ENCODE results near the gene ZNF664.

ZNF664 gene

DNA sequence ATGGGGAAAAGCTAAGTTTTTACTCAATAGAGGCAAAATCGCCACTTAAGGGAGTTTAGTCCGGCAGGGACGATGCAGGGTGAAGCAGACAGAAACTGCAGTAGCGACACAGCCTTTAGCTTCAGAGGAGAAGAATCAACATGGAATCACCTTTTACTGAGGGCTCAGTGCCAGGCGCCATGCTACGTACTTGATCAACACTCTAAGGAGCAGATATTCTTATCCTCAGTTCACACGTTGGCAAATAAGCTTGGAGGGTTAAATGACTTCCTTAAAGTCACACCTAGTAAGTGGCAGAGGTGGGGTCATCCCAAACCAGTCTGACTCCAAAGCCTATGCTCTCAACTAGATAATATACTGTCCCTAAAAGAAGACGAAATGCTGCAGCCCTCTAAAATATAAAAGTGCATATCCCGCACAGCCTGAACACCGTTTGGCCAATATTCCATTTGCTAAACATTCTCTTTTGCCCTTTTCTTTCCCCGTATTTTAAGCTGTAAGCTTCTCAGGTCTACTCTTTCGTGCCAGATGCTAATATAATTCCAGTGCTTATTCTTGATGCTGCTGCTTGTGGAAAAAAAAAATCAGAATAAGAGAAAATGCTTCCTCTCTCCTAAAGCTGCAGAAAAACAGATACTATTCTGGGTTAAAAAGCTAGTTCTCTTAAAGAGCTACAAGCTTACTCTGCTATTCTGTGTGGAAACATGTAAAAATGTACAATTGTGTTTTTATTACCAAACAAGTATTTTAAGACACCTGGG lies 11.2 kb upstream of the ZNF664 start:
- no peak for DNase-seq
- TF ChIP-seq POLR2A (IDR thresholded peaks at IDR 0.05; ENCODE audit: low read length) (no peak), GATA1 (IDR thresholded peaks at IDR 0.05; ENCODE audit: low read depth, low read length) (no peak)

DNA sequence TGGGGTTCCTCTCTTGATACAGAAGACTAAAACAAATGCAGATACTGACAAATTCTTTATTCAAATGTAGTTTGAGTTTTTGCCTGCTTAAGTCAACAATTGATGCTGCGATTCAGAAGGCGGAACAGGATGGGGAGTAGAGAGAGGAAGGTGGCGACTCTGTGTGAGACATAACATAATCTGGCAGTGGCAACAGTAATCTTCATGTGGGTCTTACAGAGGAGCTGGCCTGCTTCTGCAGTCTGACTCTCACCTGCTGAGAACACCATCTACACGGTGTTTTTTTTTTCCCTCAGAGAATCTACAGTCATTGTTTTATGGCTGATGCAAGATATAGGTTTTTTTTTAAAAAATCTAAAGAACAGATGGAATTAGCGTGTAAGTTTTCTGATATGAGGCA lies 10.5 kb upstream of the ZNF664 start:
- TF ChIP-seq GATA1 (IDR thresholded peaks at IDR 0.05; ENCODE audit: low read depth, low read length) (no peak), POLR2A (IDR thresholded peaks at IDR 0.05; ENCODE audit: low read length) (no peak)
- no peak for DNase-seq

DNA sequence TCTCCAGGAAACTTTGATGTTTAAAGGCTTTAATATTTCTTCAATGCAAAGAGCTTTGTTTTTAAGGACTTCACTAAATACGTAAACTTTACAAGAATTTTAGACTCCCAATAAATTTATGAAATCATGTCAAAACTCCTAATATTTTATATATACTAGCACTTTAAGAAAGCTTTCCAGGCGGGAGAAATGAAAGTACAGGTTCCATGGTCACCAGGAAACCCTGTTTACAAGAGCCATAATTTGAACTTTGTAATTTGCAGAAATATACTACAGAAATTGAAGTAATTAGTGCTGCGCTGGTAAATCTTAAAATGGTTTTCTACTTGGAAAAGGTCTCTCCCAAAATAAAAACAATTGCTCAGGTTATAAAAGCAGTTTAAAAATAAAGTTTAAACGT lies 9.2 kb upstream of the ZNF664 start:
- no peak for DNase-seq
- TF ChIP-seq POLR2A (IDR thresholded peaks at IDR 0.05; ENCODE audit: low read length) (no peak), GATA1 (IDR thresholded peaks at IDR 0.05; ENCODE audit: low read depth, low read length) (no peak)

DNA sequence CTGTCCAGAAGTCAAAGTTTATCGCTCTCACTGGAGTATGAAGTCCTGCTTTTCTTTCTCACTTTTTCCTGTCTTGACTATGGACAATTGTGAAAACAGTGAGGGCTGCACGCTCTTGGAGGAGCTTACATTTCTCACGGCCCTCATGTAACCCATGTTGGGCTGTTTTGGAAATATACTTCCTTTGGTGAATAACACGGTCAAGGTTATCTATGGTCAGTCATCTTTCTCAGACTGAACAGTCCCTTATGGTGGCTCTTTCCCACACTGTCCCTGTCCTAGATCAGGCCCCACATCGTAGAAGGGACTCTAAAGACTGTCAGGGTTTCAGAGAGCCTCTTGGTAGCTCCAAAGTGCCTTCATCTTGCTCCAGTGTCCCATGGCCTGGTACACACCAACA lies 7.6 kb upstream of the ZNF664 start:
- TF ChIP-seq GATA1 (IDR thresholded peaks at IDR 0.05; ENCODE audit: low read depth, low read length) = no peak
- TF ChIP-seq POLR2A (IDR thresholded peaks at IDR 0.05; ENCODE audit: low read length) = no peak
- no peak for DNase-seq

DNA sequence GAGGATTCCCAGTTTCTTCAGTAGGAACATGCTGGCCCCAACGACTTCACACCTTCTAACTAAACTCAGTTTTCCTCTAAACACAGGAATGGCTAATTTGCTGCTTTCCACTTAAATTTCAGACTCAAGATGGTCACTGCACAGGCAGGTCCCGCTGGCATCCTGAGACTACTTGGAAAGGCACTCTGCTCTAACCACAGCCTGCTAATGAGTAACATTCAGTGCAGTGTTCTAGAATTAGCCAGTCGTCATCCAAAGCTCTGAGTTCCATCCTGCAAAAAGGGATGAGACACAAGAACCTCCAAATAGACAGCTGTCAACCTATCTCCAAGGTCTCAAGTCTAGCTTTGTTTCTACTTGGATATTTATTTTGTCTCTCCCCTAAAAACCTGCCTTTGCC lies 6.4 kb upstream of the ZNF664 start:
- no peak for TF ChIP-seq POLR2A (IDR thresholded peaks at IDR 0.05; ENCODE audit: low read length)
- no peak for TF ChIP-seq GATA1 (IDR thresholded peaks at IDR 0.05; ENCODE audit: low read depth, low read length)
- no peak for DNase-seq

DNA sequence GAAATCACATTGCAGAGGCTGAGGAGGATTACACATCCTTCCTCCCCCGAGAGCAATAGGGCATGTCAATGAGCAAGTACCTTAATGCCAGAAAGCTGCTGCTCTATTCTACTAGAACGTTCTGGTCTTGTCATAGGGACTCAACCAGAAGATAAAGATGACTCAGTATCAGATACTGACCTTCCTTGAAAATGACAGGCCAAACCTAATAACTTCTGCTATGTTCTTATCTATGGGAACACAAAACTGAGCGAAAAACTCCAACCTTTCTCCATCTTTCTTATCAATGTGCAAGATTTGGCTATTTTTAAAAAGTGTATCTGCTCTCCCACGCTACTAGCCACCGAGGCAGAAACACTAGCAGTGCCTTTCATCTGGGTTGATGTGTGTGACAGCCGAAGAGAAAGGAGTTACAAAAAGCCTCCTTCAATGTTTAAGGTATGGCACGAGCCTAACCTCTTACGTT lies 5.9 kb upstream of the ZNF664 start:
- DNase-seq = peak; percentile 55 to 71
- TF ChIP-seq POLR2A (IDR thresholded peaks at IDR 0.05; ENCODE audit: low read length) = no peak
- no peak for TF ChIP-seq GATA1 (IDR thresholded peaks at IDR 0.05; ENCODE audit: low read depth, low read length)

DNA sequence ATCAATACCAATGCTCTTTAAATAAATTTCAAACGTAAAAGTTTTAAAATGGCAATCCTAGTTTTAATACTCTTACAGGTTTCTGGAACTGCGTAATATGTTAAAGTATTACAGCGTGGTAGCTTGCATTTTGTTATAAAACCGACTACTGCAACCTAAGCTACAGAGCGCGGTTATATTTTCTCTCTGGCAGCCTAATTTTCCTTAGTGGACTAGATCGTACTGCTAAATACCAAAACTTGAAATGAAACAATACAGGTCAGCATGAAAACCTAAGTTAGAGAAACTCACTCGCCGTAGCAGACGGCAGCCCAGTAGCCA lies 1.6 kb upstream of the ZNF664 start:
- no peak for DNase-seq
- TF ChIP-seq POLR2A (IDR thresholded peaks at IDR 0.05; ENCODE audit: low read length) (no peak), GATA1 (IDR thresholded peaks at IDR 0.05; ENCODE audit: low read depth, low read length) (no peak)

DNA sequence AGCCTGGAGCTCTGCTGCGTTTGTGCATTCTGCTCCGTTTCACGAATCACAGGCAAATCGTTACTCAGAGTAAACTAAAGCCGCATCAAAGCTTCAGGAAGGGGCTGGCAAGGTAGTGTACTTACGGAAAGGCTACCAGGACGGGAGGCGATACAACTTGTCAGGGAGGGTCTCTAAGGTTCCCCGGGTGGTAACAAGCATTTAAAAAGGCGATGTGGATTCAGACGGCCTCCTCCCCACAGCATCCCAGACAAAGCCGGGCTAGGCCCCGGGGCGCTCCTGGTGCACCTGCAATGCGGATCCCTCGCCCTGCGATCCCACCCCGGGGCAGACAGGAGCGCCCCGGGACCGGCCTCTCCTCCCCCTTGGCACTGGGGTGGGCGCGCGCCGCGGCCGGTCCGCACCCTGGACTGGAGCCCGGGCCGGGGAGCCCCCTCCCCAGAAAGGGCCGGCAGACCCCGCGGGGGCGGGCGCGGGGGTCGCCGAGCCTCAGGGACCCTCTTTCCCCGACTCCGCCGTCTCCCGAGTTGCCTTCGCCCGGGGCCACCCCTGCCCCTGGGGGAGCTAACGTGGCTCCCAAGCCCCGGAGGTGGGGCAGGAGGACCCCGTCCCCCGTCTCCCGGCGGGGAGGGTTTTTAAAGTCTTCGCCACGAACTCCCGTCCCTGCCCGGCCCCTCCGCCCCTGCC lies 1.1 kb upstream of the ZNF664 start:
- peak; percentile 44 for DNase-seq
- TF ChIP-seq GATA1 (IDR thresholded peaks at IDR 0.05; ENCODE audit: low read depth, low read length) (no peak), POLR2A (IDR thresholded peaks at IDR 0.05; ENCODE audit: low read length) (no peak)

DNA sequence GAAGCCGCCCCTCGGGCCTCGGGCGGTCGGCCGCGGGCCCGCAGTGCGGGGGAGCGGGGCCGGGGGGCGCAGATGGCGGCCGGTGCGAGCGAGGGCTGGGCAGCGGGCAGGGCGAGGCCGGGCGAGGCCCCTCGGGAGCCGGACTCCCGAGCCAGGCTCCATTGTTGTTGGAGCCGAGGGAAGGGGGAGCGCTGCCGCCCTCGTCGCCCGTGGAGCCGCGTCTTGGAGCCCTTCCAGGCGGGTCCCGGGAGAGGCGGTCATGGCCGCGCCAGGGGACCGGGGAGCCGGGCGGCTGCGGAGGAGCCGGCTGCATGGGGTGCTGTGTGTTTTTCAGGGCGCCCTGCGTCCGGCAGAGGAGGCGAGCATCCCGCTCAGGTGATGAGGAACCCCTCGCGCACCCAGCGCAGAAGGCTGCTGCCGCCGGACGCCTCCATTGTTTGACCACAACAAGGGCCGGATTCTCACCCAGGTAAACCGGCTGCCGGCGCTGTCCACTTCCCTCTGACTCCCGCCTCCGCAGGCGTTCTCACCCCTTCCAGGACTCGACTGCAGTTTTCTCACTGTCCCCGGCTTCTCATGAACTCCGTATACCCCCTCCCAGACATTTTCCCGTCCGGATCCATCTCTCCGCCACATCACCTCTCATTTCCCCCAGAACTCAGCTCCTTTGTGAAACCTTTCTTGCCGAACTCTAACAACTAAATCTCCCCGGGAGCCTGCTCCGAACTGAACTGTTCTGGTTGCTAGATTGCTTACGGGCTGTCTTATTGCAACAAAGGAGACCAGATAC lies 732 bp downstream of the ZNF664 start:
- no peak for TF ChIP-seq POLR2A (IDR thresholded peaks at IDR 0.05; ENCODE audit: low read length)
- TF ChIP-seq GATA1 (IDR thresholded peaks at IDR 0.05; ENCODE audit: low read depth, low read length) = no peak
- DNase-seq = peak; percentile 41 to 60

DNA sequence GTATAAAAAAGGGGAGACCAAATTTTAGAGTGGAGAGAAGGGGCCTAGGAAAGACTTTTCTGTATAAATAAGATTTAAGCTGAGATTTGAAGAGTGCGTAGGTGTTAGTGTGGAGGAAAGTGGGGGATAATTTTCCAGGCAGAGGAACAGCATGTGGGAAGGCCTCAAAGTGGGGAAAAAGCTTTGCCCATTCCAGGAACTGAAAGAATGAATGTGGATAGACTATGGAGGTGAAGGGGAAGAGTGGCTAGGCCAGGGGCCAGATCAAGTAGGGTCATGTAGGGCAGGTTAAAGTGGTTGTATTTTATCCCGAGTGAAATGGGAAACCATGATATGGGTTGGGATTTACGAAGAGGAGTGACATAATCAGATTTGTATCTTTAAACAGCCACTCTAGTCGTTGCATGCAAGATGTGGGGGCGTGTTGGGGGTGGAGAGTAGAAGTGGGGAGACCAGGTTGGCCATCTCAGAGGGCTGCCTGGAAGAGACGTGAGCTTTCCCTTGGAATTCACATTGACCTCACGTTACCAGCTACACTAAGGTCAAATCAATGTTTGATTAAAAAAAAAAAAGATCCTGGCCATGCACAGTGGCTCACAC lies 3.3 kb downstream of the ZNF664 start:
- no peak for TF ChIP-seq POLR2A (IDR thresholded peaks at IDR 0.05; ENCODE audit: low read length)
- no peak for TF ChIP-seq GATA1 (IDR thresholded peaks at IDR 0.05; ENCODE audit: low read depth, low read length)

DNA sequence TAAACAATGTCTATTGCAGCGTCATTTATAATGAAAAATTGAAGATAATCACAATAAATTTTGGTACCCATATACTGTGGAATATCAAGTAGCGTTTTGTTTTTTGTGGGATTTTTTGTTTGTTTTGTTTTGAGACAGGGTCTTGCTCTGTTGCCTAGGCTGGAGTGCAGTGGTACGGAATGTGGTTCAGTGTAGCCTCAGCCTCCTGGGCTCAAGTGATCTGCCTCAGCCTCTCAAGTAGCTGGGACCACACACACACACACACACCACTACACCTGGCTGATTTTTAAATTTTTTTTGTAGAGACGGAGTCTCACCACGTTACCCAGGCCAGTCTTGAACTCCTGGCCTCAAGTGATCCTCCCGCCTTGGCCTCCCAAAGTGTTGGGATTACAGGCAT lies 6.6 kb downstream of the ZNF664 start:
- no peak for DNase-seq
- TF ChIP-seq POLR2A (IDR thresholded peaks at IDR 0.05; ENCODE audit: low read length) (no peak), GATA1 (IDR thresholded peaks at IDR 0.05; ENCODE audit: low read depth, low read length) (no peak)

More for the DNA sequence above, 3.3 kb downstream of the ZNF664 start:
- no peak for DNase-seq

DNA sequence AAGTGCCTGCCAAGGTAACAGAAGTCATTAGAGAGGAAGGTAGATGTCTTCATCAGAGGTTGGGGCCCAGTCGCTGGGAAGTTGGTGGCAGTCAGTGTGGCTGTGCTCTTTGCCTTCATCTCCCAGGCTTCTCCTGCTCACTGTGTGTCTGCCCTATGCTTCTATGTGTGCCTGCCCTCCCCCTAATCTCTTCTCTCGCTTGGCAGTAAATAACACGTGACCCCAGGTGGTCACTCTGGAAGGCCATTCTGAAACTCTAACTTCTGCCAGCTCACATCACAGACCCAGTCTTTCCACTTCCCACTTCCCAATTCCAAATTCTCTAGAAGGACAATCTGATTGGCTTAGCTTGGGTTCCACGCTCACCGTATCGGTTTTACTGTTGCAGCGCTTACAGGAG lies 9.3 kb downstream of the ZNF664 start:
- no peak for TF ChIP-seq GATA1 (IDR thresholded peaks at IDR 0.05; ENCODE audit: low read depth, low read length)
- no peak for TF ChIP-seq POLR2A (IDR thresholded peaks at IDR 0.05; ENCODE audit: low read length)
- no peak for DNase-seq

DNA sequence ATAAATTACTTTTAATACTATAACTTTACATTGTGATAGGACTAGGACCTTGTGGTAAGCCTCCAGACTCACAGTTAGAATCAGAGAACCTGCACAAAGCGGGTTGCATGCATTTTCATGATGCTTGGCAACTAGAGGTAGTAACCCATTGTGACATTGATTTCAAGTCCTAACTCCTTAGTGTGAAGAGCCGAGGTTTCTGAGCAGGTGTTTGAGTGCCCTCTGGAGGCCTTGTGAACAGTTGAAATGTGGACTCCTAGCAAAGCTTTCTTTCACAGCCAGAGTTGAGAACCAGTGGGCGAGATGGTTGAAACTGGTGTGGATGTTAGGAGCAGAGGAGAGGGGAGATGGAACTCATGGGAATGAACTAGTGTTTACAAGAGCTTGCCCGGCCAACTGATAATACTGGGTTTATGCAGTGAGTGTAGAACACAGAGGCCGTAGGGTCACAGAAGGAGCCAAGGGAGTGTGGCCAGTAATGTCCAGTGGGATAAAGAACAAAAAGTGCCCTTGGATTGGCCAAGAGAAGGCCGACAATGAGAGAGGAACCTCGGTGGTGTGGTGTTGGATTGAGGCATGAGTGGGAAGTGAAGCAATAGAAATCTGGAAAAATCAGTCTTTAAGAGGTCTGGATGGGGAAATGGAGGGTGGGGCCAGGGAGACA lies 10.9 kb downstream of the ZNF664 start:
- TF ChIP-seq GATA1 (IDR thresholded peaks at IDR 0.05; ENCODE audit: low read depth, low read length) (no peak), POLR2A (IDR thresholded peaks at IDR 0.05; ENCODE audit: low read length) (no peak)
- peak; percentile 69 to 76 for DNase-seq

All from erythroblast (primary cell).